HCEC 1CT (cell line): Measurements from ENCODE around the gene CTNND2.

Experiments
- DNase-seq: peaks from one replicate; pipeline ENCODE4 v3.0.0-alpha.2; 2017

Gene CTNND2

DNA sequence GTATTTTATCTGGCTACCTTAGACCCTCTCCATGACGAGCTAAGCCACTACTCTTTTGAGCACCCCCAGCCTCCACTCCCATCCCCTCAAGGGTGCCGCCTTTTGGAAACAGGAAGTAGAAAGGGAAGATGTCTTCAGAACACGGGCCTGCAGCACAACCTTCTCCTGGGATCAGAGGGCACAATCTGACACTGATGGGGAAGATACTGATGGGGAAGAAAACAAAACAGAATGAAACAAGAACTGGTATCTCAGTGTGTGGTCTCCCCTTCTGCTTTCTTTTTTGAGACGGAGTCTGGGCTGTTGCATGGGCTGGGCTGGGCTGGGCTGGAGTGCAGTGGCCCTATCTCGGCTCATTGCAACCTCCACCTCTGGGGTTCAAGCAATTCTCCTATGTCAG is 603.5 kb downstream of the CTNND2 start:
- DNase-seq: no peak

DNA sequence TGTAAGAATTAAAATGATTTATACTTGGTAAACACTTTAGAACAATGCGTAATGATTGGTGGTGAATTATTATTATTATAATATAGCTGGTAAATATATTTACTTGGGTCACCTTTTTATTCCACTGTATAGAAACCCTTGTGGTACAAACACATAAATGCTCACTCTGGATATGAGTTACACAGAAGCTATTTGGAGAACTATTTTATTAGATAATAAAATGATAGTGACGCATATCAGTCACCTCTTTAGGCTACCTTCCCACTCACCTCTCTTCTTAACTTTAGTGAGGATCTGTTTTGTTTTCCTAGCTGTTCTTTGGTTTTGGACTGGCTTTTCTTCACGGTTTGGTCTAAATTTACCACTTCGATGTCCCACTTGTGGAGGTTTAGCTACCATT is 605.4 kb downstream of the CTNND2 start:
- no peak for DNase-seq

DNA sequence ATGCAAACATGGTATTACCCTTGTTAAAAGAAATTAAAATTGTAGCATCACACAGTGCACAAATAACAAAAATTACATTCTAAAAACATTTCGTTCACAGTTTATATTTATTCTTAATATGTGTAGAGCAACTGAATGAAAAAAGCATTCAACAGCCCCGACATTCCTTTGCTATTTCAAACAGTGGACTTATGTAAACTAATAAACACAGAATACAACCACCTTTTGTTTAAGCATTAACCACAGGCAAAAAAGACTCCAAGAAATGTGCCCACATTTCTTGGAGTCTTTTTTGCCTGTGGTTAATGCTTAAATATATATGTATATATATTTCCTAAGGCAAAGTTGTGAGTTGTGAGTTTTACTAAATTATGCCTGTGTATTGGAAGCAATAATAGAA is 610.7 kb downstream of the CTNND2 start:
- DNase-seq: no peak

DNA sequence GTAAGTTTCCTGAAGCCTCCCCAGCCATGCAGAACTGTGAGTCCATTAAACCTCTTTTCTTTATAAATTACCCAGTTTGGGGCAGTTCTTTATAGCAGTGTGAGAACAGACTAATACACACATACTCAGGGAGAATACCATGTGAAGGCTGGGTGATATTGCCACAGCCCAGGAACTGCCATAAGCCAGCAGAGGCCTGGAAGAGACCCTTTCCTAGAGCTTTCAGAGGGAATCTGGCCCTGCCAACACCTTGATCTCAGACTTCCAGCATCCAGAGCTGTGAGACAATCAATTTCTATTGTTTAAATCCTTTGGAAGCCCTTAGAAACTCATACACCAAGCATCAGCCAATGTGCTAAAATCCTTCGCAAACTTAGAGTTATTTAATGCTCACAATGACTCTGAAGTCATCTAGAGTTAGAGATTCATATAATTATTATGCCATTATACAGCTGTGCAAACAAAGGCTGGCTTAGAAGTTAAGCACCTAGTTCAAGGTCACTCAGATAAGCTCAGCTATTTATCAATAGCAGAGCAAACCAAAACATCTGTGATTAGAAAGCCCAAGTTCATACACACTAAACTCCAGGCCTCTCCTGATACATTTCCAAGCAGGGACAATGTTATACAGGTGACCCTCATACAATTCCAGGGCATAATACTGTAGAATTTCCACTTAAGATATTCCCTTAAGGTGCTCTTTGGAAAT is 611.4 kb downstream of the CTNND2 start:
- no peak for DNase-seq

DNA sequence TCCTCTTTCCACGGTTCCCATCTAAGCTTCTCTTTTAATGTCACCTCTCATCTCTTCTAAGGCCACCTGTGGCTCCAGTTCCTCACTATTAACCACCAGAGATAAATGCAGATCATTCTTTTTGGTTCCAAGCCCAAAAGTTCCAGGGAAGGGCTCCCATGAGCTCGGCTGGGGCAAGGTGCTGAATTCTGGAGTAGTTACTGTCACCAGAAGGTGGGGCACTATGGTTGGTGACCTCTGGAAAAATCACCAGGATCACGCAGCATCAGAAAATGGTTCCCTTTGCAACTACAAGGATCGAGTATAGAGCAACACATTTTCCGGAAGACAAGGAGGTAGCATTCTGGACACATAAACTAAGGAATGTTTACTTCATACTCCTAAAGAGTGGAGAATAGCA is 614.5 kb downstream of the CTNND2 start:
- no peak for DNase-seq

DNA sequence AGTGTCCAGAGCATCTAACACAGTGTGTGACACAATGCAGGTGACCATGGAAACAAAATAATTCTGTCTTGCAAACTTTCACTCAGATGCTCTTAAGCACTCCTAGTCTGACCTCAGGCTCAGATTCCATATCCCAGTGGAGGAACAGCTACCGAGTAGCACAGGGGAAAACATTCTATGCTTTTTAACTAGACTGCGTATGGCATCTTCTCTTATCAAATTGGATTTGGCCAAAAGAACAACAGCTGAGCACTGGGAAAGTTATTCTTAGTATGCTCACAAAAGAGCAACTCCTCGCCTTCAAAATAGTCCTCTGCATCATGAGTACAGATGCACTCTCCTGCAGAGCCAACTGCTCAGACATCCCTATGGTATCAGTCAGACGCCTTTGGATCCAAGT is 615.0 kb downstream of the CTNND2 start:
- no peak for DNase-seq

DNA sequence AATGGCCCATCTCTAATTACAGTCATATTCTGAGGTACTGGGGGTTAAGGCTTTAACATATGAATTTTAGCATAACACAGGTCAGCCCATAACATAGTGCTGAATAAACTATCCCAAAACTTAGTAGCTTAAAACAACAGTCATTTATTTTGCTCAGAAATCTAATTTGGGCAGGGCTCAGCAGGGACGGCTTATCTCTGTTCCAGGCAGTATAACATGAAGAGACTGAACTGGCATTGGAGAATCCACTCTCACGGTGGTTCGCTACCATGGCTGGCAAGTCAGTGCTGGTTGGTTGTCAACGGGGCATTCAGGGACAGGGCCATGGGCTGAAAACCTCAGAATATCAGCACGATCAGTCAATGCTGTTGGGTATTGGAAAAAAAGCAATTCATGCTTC is 622.4 kb downstream of the CTNND2 start:
- no peak for DNase-seq

DNA sequence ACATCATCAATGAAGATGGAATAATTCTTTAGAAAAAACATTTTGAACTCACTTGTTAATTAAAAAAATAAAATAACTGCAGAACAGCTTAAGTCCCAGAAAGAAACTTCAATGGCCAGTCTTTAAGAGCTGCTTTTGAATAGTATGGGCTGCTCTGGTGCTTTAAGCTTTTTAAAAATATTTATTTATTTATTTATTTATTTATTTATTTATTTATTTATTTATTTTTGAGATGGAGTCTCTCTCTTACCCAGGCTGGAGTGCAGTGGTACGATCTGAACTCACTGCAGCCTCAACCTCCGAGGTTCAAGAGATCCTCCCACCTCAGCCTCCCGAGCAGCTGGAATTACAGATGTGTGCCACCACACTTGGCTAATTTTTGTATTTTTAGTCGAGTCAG is 626.9 kb downstream of the CTNND2 start:
- DNase-seq: no peak

DNA sequence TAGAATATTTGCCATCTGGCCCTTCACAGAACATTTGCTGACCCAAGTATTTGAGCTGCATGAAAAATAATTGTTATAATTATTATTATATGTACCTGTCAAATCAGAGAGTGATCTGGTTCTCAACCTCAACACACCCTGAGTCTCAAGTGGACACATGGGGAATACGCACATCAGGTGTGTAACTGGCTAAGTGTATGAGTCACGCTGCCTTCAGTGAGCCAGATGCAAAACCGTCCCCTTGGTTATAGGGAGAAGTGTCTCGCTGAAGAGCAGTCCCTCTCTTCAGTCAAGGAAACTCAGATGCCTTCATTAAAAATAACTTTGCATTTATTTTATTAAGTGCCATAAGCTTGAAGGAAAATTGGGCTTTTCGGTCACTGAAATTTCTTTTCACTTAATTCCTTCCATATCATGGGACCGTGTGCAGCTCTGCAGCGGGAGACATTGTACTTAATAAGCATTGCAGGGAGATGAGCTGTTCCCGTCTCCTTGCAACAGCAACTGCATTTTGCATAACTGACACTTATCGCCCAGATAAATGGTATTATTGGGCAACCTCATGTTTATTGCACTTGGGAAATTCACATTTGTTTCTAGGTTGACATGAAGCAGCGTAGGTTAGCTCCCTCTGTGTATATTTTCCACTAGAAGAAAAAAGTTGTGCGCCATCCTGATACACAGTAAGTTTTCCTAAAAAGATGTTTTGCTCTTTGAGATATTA is 630.9 kb downstream of the CTNND2 start:
- DNase-seq: no peak

DNA sequence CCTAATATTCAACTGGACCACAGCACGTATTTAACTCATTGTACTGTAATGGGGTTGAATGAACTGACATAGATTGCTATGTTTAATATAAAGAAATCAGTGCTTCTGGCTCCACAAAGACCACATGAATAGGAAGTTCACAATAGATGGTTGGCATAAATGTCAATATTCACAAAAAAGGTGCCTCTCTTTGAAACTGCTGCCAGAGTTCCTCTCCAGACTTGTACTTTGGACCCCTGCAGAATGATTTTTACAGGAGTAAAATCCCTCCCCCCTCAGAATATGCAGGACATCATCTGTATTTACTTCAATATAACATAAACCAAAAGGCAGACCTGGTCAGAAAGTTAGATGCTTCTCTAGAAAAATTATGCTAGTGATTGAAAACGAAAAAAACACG is 634.7 kb downstream of the CTNND2 start:
- DNase-seq: no peak

DNA sequence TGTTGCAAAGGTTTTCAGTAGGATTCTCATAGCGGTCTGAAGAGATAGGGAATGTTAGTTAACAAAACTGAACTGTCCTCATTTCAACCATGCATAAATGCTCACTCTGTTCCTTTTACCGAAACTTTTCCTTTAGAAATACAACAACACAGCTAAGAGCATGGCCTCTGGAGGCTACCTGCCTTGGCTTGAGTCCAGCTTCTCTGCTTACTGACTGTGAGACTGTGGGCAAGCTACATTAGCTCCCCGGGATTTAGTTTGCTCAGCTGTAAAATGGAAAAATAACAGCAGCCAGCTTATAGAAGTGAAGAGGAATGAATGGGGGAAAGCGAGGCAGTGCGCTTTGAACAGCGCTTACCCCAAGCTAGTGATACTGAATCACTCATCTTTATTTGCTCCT is 635.4 kb downstream of the CTNND2 start:
- no peak for DNase-seq

DNA sequence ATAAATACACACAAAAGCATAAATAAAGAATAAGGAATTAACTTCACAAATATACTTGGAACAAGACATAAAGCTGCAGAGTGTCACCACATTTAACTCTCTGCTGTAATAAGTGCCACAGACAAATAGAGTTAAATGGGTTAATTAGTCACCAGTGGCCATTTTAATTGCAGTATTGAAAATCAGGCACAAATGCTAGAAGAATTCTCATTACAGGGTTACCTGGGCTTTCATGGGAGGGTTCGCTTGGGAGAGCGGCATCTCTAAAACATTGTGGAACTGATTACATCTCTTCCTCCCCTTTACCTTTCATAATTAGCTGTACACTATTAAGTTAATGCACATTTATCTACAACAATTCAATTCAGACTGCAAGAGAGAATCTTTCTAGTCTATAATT is 637.9 kb downstream of the CTNND2 start:
- DNase-seq: no peak

DNA sequence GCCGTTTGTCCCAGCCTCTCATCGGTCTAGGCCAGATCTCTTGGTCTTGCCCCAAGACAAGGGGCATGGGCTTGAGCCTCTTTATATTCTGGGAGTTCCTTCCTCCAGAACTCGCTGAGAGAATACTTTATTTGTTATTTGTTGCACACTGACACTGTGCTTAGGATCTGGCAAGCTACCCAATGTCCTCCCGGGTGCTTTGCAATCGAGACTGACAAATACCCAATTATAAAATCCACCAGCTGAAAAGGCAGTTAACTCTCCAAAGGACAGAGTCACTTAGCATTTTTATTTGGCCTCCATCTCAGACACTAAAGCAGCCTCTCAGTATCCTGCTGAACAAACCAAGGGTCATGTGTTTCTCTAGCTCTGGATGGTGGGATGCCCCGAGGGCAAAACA is 643.0 kb downstream of the CTNND2 start:
- DNase-seq: no peak

DNA sequence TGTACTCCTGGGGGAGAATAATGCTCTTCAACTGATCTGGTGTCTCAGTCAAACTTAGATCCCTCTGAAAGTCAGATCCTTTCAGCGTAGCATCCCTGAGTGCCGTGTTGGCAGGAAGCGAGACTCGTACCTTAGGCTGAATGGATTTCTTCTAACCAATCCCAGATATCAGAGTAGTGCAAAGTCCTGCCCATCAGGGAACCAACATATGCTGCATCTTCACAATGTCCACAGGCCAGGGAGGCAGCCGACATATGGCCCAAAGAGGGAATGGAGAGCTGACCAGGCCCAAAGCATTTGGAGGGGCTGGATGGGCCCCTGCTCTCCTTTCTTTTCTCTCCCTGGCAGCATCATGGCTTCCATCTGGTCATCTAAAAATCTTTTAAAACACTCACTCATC is 646.2 kb downstream of the CTNND2 start:
- DNase-seq: no peak

DNA sequence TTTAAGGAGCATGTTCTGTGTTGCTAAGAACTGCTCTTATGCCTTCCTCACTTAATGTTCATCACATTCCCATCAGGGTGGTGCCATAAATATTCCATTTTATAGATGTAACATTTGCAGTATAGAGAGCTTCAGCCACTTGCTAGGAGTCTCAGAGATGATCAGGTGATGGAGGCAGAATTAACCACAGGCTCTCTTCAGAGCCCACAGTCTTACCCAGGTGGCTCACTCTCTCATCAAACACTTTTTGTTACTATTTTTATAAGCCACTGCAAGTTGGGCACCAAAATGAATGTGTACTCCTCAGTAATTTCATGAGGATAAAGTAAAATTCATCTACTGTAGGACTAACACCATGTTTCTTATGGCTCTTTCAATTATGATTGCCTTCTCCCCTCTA is 651.7 kb downstream of the CTNND2 start:
- DNase-seq: no peak

DNA sequence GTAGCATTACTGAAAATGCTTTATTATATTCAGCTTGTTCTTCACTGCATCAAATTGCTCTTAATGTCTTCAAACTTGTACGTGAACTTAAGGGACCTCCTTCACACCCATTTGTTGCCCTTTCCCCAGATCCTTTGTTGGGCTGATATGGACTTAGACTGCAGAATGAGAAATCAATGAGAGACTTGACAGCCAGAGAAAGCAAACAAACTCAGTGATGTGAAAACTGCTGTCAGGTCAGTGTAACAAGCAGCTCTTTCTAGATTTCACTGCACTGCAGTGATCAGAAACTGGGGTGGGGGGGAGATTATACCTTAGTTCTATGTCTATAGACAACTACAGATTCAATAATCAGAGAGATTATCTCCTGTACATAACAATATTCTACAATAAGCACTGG is 652.2 kb downstream of the CTNND2 start:
- DNase-seq: no peak

DNA sequence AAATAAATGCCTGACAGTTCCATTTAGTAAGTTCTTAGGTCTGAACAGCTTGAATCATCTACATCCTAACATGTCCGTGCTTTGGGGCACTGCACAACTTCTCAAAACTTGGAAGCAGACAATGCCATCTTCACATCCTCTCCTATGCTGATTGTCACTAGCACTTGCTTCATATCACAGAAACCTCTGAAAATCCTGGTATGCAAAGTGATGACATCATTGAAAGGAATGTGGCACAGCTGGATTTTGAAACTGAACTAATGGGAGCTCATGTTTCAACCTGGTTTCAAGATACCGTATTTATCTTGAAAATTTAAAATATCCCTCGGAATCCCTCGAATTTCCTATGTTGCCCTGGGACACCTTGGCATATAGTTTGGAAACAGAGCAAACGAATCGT is 653.0 kb downstream of the CTNND2 start:
- DNase-seq: peak; percentile 8

DNA sequence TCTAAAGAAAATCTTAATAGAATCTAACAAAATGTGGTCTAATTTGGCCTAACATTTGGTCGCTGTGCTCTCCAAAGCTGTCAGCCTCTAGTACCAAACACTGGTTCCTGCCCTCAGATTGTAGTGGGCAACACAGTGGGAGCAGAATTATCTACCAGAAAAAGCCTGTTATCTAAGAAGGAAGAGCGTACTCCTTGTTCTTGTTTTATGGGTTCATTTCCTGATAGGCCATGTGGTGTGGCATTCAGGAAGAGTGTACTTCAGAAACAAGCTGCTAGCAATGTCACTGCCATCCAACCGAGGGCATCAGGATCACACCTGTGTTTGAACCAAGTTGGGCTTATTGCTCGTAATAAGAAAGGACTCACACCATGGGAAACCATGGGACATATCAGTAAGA is 655.3 kb downstream of the CTNND2 start:
- no peak for DNase-seq

DNA sequence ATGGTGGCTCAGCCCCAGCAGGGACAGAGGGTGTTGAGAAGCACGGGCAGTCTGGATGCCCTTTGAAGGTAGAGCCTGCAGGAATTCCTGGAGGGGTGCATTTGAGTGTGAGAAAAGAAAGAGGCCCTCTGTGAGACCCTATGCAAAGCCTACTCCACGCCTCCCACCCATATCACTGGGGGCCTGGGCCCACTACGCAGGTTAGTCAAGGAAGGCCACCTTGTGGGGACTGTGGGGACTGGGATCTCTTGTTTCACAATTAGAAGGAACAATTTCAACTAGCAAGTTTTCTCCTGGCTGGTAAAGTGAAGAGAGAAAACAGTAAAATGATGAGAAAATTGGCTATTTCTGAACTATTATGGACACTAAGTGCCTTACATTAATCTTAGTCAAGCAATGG is 657.0 kb downstream of the CTNND2 start:
- DNase-seq: no peak

DNA sequence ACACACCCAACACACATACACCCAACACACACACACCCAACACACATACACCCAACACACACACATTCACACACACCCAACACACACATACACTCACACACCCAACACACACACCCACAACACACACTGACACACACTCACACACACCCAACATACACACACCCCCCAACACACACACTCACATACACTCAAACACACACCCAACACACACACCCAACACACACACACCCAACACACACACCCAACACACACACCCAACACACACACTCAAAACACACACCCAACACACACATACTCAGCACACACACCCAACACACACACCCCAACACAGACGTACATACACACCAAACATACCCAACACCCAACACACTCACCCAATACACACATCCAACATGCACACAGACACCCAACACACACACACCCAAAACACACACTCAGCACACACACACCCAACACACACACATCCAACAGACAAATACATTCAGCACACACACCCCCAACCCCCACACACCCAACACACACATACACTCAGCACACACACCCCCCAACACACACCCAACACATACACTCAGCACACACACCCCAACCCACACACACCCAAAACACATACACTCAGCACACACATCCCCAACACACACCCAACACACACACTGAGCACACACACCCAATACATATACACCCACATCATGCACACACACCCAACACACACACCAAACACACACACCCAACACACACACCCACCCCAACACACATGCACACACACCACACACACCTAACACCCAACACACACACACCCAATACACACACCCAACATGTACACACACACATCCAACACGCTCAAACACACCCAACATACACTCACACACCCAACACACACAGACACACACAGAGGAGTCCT is 663.7 kb downstream of the CTNND2 start:
- DNase-seq: no peak

DNA sequence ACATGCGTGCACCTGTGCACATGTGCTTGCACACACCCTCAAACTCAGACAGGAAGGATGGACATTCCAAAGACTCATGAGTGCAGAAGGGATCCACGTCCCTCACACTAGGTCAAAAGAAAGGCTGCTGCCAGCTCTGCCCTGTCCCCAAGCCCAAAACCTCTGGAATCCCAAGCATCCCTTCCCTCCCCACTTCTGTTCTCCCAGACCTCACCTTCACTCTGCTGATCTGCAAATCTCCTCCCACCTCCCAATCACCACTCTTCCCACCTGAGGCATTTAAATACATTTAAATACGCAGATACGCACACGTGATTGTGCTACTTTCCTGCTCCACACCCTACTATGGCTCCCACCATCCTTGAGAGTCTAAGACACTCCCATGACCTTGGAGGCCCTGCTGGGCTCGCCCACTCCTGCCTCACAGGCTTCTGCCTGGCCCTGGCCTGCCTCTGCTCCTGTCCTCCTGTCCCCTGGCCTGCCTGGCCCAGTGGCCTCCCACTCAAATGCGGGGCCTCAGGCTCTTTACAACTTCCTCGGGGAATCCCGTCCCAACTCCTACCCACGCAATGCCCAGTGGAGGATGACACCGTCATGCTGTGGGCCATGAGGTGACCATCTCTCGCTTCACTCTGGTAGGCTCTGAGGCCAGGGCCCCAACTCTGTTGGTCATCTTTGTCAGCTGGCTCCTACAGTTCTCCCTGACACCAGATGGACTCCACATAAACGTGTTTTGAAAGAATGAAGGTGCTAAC is 664.8 kb downstream of the CTNND2 start:
- DNase-seq: no peak

DNA sequence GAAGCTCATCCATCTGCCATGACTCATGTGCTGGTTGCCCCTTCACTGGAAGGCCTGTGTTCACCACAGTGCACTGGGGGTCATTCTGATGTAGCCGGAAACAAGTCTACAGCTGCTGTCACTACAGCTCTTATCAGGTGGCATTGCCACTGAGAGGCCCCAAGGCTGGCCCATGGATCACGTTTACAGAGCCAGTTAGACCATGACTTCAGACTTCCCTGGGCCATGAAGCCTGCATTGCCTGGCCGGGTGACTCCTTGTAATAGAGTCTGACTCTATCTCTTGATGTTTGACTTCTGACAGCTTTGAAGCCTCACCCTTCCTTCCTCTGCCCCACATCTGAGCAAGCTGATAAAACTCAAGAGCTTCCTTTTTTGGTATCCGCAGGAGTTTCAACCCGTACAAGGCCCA is 669.7 kb downstream of the CTNND2 start:
- no peak for DNase-seq

DNA sequence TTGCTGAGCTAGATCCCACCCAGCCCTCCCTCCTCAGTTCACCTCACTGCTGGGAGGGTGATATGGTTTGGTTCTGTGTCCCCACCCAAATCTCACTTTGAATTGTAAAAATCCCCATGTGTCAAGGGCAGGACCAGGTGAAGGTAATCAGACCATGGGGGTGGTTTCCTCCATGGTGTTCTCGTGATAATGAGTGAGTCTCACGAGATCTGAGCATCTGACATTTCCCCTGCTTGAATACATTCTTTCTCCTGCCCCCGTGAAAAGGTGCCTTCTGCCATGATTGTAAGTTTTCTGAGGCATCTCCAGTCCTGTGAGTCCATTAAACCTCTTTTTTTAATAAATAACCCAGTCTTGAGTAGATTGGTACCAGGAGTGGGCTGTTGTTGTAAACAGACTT is 673.4 kb downstream of the CTNND2 start:
- DNase-seq: no peak
